Activated gamma-delta T cell treated with anti-CD3 and anti-CD28 coated beads, Interleukin-2, amount 50 U/mL, for 16 hours (primary cell): ENCODE measurements around the gene UBL4A.

Experiments used
- DNase-seq: peaks from one replicate; pipeline ENCODE4 v3.0.0-alpha.2; 2020; ENCODE audit warnings: low read depth

UBL4A gene

GRCh38 chrX:154481911-154482601, 4.4 kb downstream of the UBL4A start:
- no peak for DNase-seq

GRCh38 chrX:154481195-154481594, 5.2 kb downstream of the UBL4A start:
- DNase-seq, result no peak

GRCh38 chrX:154478728-154479622, 7.4 kb downstream of the UBL4A start, which contains the start of gene LAGE3:
TSS of gene LAGE3 (minus strand) at chrX:154479281. CDS start at chrX:154478915, 366 bp downstream.
- peak; percentile 88 for DNase-seq

- DNase-seq, result no peak
Observed at GRCh38 chrX:154477891-154478477, 8.4 kb downstream of the UBL4A start.

GRCh38 chrX:154476821-154477220, 9.6 kb downstream of the UBL4A start:
- DNase-seq, result no peak

- no peak for DNase-seq
Observed at GRCh38 chrX:154473683-154474082, 12.7 kb downstream of the UBL4A start.

GRCh38 chrX:154472685-154473632, 13.5 kb downstream of the UBL4A start:
- DNase-seq, result no peak

- DNase-seq, result no peak
Observed at GRCh38 chrX:154471839-154472684, 14.4 kb downstream of the UBL4A start.

- DNase-seq, result no peak
Observed at GRCh38 chrX:154470914-154471568, 15.4 kb downstream of the UBL4A start.

- DNase-seq, result no peak
Observed at GRCh38 chrX:154470434-154470833, 16.0 kb downstream of the UBL4A start.

GRCh38 chrX:154469880-154470279, 16.5 kb downstream of the UBL4A start:
- DNase-seq, result no peak

GRCh38 chrX:154469114-154469513, 17.3 kb downstream of the UBL4A start:
- no peak for DNase-seq

- DNase-seq, result no peak
Observed at GRCh38 chrX:154468217-154468616, 18.2 kb downstream of the UBL4A start.

- DNase-seq, result no peak
Observed at GRCh38 chrX:154467556-154467955, 18.9 kb downstream of the UBL4A start.

- DNase-seq, result no peak
Observed at GRCh38 chrX:154466907-154467306, 19.5 kb downstream of the UBL4A start.

GRCh38 chrX:154466036-154466435, 20.4 kb downstream of the UBL4A start:
- DNase-seq, result no peak

- no peak for DNase-seq
Observed at GRCh38 chrX:154465601-154466000, 20.8 kb downstream of the UBL4A start.

GRCh38 chrX:154464806-154465365, 21.5 kb downstream of the UBL4A start:
- DNase-seq, result no peak

GRCh38 chrX:154463611-154464220, 22.7 kb downstream of the UBL4A start:
- DNase-seq, result no peak
